ENCODE results near the gene PTPN14. TPM values are rescaled to one million over a fixed set of nuclear protein-coding genes. Genes with fewer than 3 reads are reported as not detected.
A peak's percentile ranks its signal among the peaks of the same experiment; 100 is the strongest.

PTPN14 gene
- total RNA-seq, 1 experiment from 2014 or later, result 209 TPM

GRCh38 chr1:214419650-214420049 is 131.8 kb downstream of the PTPN14 start:
- ATAC-seq (no peak), DNase-seq (ENCODE audit: low read depth, low spot score) (no peak)
- Histone ChIP-seq H3K27ac (ENCODE audit: low read length) (peak overlapping the region; percentile 68), H3K36me3 (ENCODE audit: control insufficient read depth, insufficient read depth, low read length) (peaks cover 5% of the 10 kb centered on the region), H3K4me3 (ENCODE audit: low read depth in 2 of 2, low read length in 2 of 2) (no peak overlapping the region), H3K4me1 (ENCODE audit: control insufficient read depth, insufficient read depth, low read length) (peaks cover 69% of the 10 kb centered on the region), H3K9me3 (ENCODE audit: control insufficient read depth, insufficient read depth, low read depth, low read length) (no peaks in the 10 kb centered on the region), H3K27me3 (ENCODE audit: control insufficient read depth, insufficient read depth, low read length) (no peaks in the 10 kb centered on the region)
- TF ChIP-seq CTCF (IDR thresholded peaks at IDR 0.05), result no peak
- no peak for TF ChIP-seq REST (IDR thresholded peaks at IDR 0.05; ENCODE audit: insufficient read depth in 1 of 2, low read depth in 2 of 2, low read length in 1 of 2)
- TF ChIP-seq POLR2AphosphoS5 (IDR thresholded peaks at IDR 0.05; ENCODE audit: low read depth, low read length), result no peak
- no peak for TF ChIP-seq TCF7L2 (IDR thresholded peaks at IDR 0.05; ENCODE audit: low read depth, low read length)
- no peak for TF ChIP-seq SIN3A (IDR thresholded peaks at IDR 0.05; ENCODE audit: borderline replicate concordance, insufficient read depth, low read depth, low read length)
- ChIA-PET POLR2A (no interaction called here), CTCF (no interaction called here)
- BruUV-seq (replicated peaks), result no TSS peak
- intact Hi-C loops (cut with micrococcal nuclease; ENCODE audit: unreplicated experiment) (no loop called here), in situ Hi-C loops (cut with HindIII; ENCODE audit: low pct_unique_long_range_greater_than_20kb, low sequenced_read_pairs) (no loop called here)

DNA sequence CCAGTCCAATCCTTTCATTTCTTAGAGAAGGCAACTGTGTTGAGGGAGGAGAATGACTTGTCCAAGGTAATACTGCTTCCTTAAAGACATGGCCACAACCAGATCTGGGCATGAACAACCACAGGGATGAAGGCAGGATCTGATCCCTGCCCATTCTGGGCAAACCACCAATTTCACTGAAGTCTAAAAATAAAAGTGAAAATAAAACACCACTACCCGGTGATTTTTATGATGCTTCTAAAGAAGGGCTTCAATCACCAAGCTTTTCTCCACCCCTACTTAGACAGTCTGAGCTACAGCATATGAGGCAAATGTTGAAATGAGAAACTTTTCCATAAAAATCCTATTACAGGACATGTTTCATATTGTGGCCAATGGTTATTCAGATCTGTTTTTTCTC is 133.0 kb downstream of the PTPN14 start:
- no peaks in the 10 kb centered on the region for H3K27me3 ChIP-seq (ENCODE audit: control insufficient read depth, insufficient read depth, low read length)
- ATAC-seq (0 out of 2 replicates have a peak, but pooled peaks have one; percentile 17), DNase-seq (ENCODE audit: low read depth, low spot score) (no peak)
- no TSS peak for BruUV-seq (replicated peaks)
- peaks cover 5% of the 10 kb centered on the region for H3K36me3 ChIP-seq (ENCODE audit: control insufficient read depth, insufficient read depth, low read length)
- no peak for TF ChIP-seq POLR2AphosphoS5 (IDR thresholded peaks at IDR 0.05; ENCODE audit: low read depth, low read length)
- TF ChIP-seq REST (IDR thresholded peaks at IDR 0.05; ENCODE audit: insufficient read depth in 1 of 2, low read depth in 2 of 2, low read length in 1 of 2), result no peak
- no peak for TF ChIP-seq CTCF (IDR thresholded peaks at IDR 0.05)
- no peak for TF ChIP-seq SIN3A (IDR thresholded peaks at IDR 0.05; ENCODE audit: borderline replicate concordance, insufficient read depth, low read depth, low read length)
- no peak for TF ChIP-seq TCF7L2 (IDR thresholded peaks at IDR 0.05; ENCODE audit: low read depth, low read length)
- intact Hi-C loops (cut with micrococcal nuclease; ENCODE audit: unreplicated experiment), result no loop called here
- ChIA-PET CTCF (no interaction called here), POLR2A (no interaction called here)
- H3K9me3 ChIP-seq (ENCODE audit: control insufficient read depth, insufficient read depth, low read depth, low read length), result no peaks in the 10 kb centered on the region
- in situ Hi-C loops (cut with HindIII; ENCODE audit: low pct_unique_long_range_greater_than_20kb, low sequenced_read_pairs), result no loop called here
- peaks cover 69% of the 10 kb centered on the region for H3K4me1 ChIP-seq (ENCODE audit: control insufficient read depth, insufficient read depth, low read length)
- peak overlapping the region; percentile 39 for H3K27ac ChIP-seq (ENCODE audit: low read length)
- H3K4me3 ChIP-seq (ENCODE audit: low read depth in 2 of 2, low read length in 2 of 2), result no peak overlapping the region

Data from Panc1 (cell line).